Endothelial cell of umbilical vein (primary cell): ENCODE measurements around the gene FAM187B. TPM values are rescaled to one million over a fixed set of nuclear protein-coding genes. Genes with fewer than 3 reads are reported as not detected.

Source experiments
- BruUV-seq: library from RNA; stranded (reverse); fragments of 400-500 nt; replicated peaks from 2 replicates; lab custom pipeline; 2021; lab: Mats Ljungman, UMichigan
- CTCF ChIA-PET: fragments of 300-600, 350-600 bp; sonication (Branson Sonifier 250); formaldehyde crosslinking; loops from one replicate; lab custom pipeline; 2021; ENCODE audit warnings: antibody characterized with exemption, inconsistent platforms; lab: Charles Lee
- POLR2A ChIA-PET: fragments of 300-600, 350-600 bp; sonication (Branson Sonifier 250); formaldehyde crosslinking; loops from one replicate; lab custom pipeline; 2021; ENCODE audit warnings: antibody characterized with exemption, inconsistent platforms; lab: Charles Lee
- DNase-seq: peaks from one replicate; pipeline ENCODE4 v3.0.0-alpha.2; 2011; ENCODE audit warnings: low read depth, low spot score
- FAIRE-seq: peaks from 2 replicates; lab custom pipeline; 2011; peaks lifted over from hg19 to GRCh38; lab: Jason Lieb, UNC
- H2AFZ ChIP-seq: 2 replicates; pipeline ENCODE4 v1.6.0; 2012; ENCODE audit warnings: low read depth, low read length, control low read depth, inconsistent platforms
- H3K27ac ChIP-seq: 2 replicates; pipeline ENCODE4 v1.5.1; 2011; ENCODE audit warnings: low read depth, mild to moderate bottlenecking, control low read depth, low read length, moderate library complexity; ENCODE audit not compliant: insufficient read depth
- H3K27me3 ChIP-seq, 2 experiments: 2 replicates each; pipeline versions ENCODE4 v1.6.0 to v1.6.1; 2011; ENCODE audit warnings: low read length in 2 of 2, mixed read lengths in 1 of 2; ENCODE audit not compliant: control insufficient read depth in 2 of 2, insufficient read depth in 2 of 2
- H3K36me3 ChIP-seq, 2 experiments: 2 replicates in 1 of 2; 3 replicates in 1 of 2; pipeline ENCODE4 v1.5.1; 2011; ENCODE audit warnings: low read length in 2 of 2, mild to moderate bottlenecking in 1 of 2, moderate library complexity in 1 of 2; ENCODE audit not compliant: control insufficient read depth in 2 of 2, insufficient read depth in 2 of 2; ENCODE audit errors: extremely low read depth in 1 of 2
- H3K4me1 ChIP-seq: 3 replicates; pipeline ENCODE4 v1.5.1; 2011; ENCODE audit warnings: mild to moderate bottlenecking, low read length; ENCODE audit not compliant: control insufficient read depth, insufficient read depth; ENCODE audit errors: extremely low read depth
- H3K4me2 ChIP-seq: 2 replicates; pipeline ENCODE4 v1.6.1; 2011; ENCODE audit warnings: low read length, control low read depth, mixed read lengths; ENCODE audit not compliant: insufficient read depth
- H3K4me3 ChIP-seq, 3 experiments: fragments of 200-600 bp in 1 of 3; sonication (generic), shearing (Covaris generic) in 1 of 3; replicated peaks in 1 of 3; 2 replicates each; pipeline ENCODE4 v1.5.1; 2011 to 2016; ENCODE audit warnings: control low read depth in 3 of 3, low read length in 3 of 3, mild to moderate bottlenecking in 2 of 3, inconsistent platforms in 1 of 3, low read depth in 1 of 3, moderate library complexity in 1 of 3; ENCODE audit not compliant: insufficient read depth in 1 of 3
- H3K79me2 ChIP-seq: 2 replicates; pipeline ENCODE4 v1.6.0; 2012; ENCODE audit warnings: low read length, inconsistent platforms; ENCODE audit not compliant: control insufficient read depth, insufficient read depth
- H3K9ac ChIP-seq: replicated peaks from 2 replicates; pipeline ENCODE3; 2011; ENCODE audit warnings: low read length, control low read depth; ENCODE audit not compliant: insufficient read depth; ENCODE audit errors: extremely low read depth
- H3K9me1 ChIP-seq: replicated peaks from 3 replicates; pipeline ENCODE4 v1.6.0; 2011; ENCODE audit warnings: mild to moderate bottlenecking, low read length; ENCODE audit not compliant: control insufficient read depth, insufficient read depth; ENCODE audit errors: extremely low read depth
- H3K9me3 ChIP-seq: replicated peaks from 2 replicates; pipeline ENCODE4 v1.5.1; 2012; ENCODE audit warnings: low read length, inconsistent platforms; ENCODE audit not compliant: control insufficient read depth, insufficient read depth
- H4K20me1 ChIP-seq: replicated peaks from 2 replicates; pipeline ENCODE3; 2011; ENCODE audit warnings: mild to moderate bottlenecking, low read length; ENCODE audit not compliant: control insufficient read depth, insufficient read depth; ENCODE audit errors: extremely low read depth
- EZH2 ChIP-seq: IDR thresholded peaks from 2 replicates; pipeline ENCODE4 v1.6.1; 2012; ENCODE audit warnings: borderline replicate concordance, low read depth, mild to moderate bottlenecking, moderate library complexity, low read length, inconsistent platforms; ENCODE audit not compliant: severe bottlenecking
- FOS ChIP-seq: IDR thresholded peaks from 2 replicates; pipeline ENCODE4 v1.6.1; 2011; ENCODE audit warnings: mild to moderate bottlenecking, low read length, moderate library complexity, borderline replicate concordance; ENCODE audit not compliant: insufficient read depth
- GATA2 ChIP-seq: IDR thresholded peaks from 2 replicates; pipeline ENCODE4 v1.7.0; 2011; ENCODE audit warnings: low read depth, mild to moderate bottlenecking, moderate library complexity, mixed read lengths, low read length; ENCODE audit not compliant: insufficient read length, insufficient read depth
- JUN ChIP-seq: IDR thresholded peaks from 2 replicates; pipeline ENCODE4 v1.6.1; 2011; ENCODE audit warnings: borderline replicate concordance, low read depth; ENCODE audit not compliant: insufficient read length, insufficient read depth
- MAX ChIP-seq: IDR thresholded peaks from 2 replicates; pipeline ENCODE4 v1.6.1; 2011; ENCODE audit not compliant: insufficient read depth, insufficient read length
- POLR2AphosphoS5 ChIP-seq: IDR thresholded peaks from 2 replicates; pipeline ENCODE4 v1.6.1; 2012; ENCODE audit warnings: low read depth, mild to moderate bottlenecking, control low read depth, low read length, moderate library complexity; ENCODE audit not compliant: insufficient read depth
- dilution Hi-C: fragments of 300-500 bp; cut with MboI; formaldehyde crosslinking; loops from one replicate; pipeline ENCODE4 v1.15.0; 2019; ENCODE audit warnings: low sequenced_read_pairs; ENCODE audit not compliant: extremely low pct_ligation_motif_present
- intact Hi-C: fragments of 100-400 bp; cut with micrococcal nuclease; formaldehyde crosslinking; loops from one replicate; pipeline ENCODE4 v1.10.0; 2022
- polyA plus RNA-seq, 4 experiments: library from polyadenylated mRNA; depleted of rRNA in 3 of 4; stranded (reverse) in 3 of 4; unstranded in 1 of 4; fragments of >200 nt; gene quantifications; 2 replicates each; pipeline versions ENCODE4 v1.2.1 to v1.2.3, GENCODE V29; 2011 to 2012; ENCODE audit warnings: missing spikeins in 1 of 4
- total RNA-seq: library from RNA; stranded (reverse); gene quantifications from 2 replicates; pipeline ENCODE4 v1.2.3, GENCODE V29; 2021
- TF ChIP-seq, protein P1 (sequence below), 2 donors: IDR thresholded peaks; 1 replicate in 1 of 2; 2 replicates in 1 of 2; pipeline ENCODE4 v1.5.1; 2011; ENCODE audit warnings: low read length in 2 of 2, mild to moderate bottlenecking in 2 of 2, moderate library complexity in 2 of 2, control low read depth in 1 of 2, inconsistent platforms in 1 of 2, low read depth in 1 of 2; ENCODE audit not compliant: insufficient read depth in 1 of 2; ENCODE audit errors: extremely low read depth in 1 of 2

The FAM187B gene
- total and polyA plus RNA-seq, 2 donors (not counting 3 experiments of a cell fraction or from before 2014, with no cell fraction given), result not detected

DNA sequence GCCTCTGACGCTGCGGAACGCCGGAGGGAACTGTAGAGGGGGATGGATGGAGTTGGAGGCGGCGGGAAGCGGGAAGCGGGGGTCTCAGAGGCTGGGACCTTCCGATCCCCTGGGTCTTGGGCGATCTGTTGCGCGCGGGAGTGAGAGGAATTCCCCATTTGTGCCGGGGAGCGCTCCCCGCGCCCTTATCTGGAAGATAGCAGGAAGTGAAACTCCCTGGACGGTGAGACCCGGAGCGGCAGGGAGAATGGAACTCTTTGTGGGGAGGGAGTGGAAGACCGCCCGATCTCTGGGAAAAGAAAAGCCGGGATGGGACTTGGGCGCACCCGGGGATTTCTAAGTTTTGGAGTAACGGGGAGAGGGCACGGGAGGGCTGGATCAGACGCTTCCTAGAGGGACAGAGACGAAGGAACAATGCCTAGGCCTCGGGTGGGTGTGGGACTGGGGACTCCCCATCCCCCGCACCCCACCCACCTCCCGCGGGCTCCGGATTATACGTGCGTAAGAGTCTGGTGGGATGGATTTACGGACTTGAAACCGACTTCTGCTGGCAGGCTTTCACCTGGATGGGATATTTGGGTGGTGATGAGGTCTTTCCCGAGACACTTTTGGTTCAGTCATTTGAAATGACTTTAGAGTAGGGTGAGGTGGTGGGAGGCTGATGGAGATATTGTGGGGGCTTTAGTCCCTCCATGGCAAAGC, 20.8 kb upstream of the FAM187B start:
- intact Hi-C loops, result no loop called here
- Histone ChIP-seq H3K4me3 (no peak overlapping the region), H2AFZ (no peak overlapping the region), H3K27me3 (peaks cover 26 to 40% of the 10 kb centered on the region in 2 experiments), H3K4me2 (no peak overlapping the region), H4K20me1 (no peaks in the 10 kb centered on the region), H3K36me3 (no peaks in the 10 kb centered on the region), H3K79me2 (no peaks in the 10 kb centered on the region), H3K4me1 (no peaks in the 10 kb centered on the region), H3K9me3 (no peaks in the 10 kb centered on the region), H3K9ac (no peak overlapping the region), H3K27ac (no peak overlapping the region), H3K9me1 (no peaks in the 10 kb centered on the region)
- no TSS peak for BruUV-seq
- FAIRE-seq, result no peak
- dilution Hi-C loops, result no loop called here
- ChIA-PET POLR2A (no interaction called here), CTCF (no interaction called here)
- DNase-seq, result no peak
- no peak for TF ChIP-seq GATA2
- TF ChIP-seq MAX, result no peak
- TF ChIP-seq, protein P1, sequence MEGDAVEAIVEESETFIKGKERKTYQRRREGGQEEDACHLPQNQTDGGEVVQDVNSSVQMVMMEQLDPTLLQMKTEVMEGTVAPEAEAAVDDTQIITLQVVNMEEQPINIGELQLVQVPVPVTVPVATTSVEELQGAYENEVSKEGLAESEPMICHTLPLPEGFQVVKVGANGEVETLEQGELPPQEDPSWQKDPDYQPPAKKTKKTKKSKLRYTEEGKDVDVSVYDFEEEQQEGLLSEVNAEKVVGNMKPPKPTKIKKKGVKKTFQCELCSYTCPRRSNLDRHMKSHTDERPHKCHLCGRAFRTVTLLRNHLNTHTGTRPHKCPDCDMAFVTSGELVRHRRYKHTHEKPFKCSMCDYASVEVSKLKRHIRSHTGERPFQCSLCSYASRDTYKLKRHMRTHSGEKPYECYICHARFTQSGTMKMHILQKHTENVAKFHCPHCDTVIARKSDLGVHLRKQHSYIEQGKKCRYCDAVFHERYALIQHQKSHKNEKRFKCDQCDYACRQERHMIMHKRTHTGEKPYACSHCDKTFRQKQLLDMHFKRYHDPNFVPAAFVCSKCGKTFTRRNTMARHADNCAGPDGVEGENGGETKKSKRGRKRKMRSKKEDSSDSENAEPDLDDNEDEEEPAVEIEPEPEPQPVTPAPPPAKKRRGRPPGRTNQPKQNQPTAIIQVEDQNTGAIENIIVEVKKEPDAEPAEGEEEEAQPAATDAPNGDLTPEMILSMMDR (IDR thresholded peaks at IDR 0.05; ENCODE audit: extremely low read depth in 1 of 2, insufficient read depth in 1 of 2, low read depth in 1 of 2, low read length in 2 of 2), result no peak
- no peak for TF ChIP-seq POLR2AphosphoS5
- TF ChIP-seq FOS, result no peak
- TF ChIP-seq EZH2, result peak; percentile 60
- no peak for TF ChIP-seq JUN
